Loucy (cell line): Measurements from ENCODE around the gene FNDC8.

Source experiments
- H2AFZ ChIP-seq: fragments of 200-600 bp; sonication (generic); 2 replicates; pipeline ENCODE4 v1.6.0; 2016; ENCODE audit warnings: antibody characterized with exemption, mild to moderate bottlenecking, low read length, moderate library complexity
- H3F3A ChIP-seq: fragments of 200-600 bp; 2 replicates; pipeline ENCODE4 v1.6.0; 2016; ENCODE audit warnings: antibody characterized with exemption, low read depth, mild to moderate bottlenecking
- H3K27me3 ChIP-seq: fragments of 200-600 bp; sonication (generic); 2 replicates; pipeline ENCODE4 v1.6.1; 2014; ENCODE audit warnings: low read length, mild to moderate bottlenecking; ENCODE audit not compliant: insufficient read depth, poor library complexity, severe bottlenecking
- H3K36me3 ChIP-seq: fragments of 200-600 bp; sonication (generic); 2 replicates; pipeline ENCODE4 v1.6.1; 2016; ENCODE audit warnings: low read length; ENCODE audit not compliant: insufficient read depth
- H3K4me1 ChIP-seq: fragments of 200-600 bp; sonication (generic); 2 replicates; pipeline ENCODE4 v1.5.1; 2014; ENCODE audit warnings: low read length, mild to moderate bottlenecking; ENCODE audit not compliant: insufficient read depth, poor library complexity, severe bottlenecking
- H3K4me2 ChIP-seq: fragments of 200-600 bp; sonication (generic); 2 replicates; pipeline ENCODE4 v1.6.0; 2014; ENCODE audit warnings: antibody characterized with exemption, low read length, low read depth, mild to moderate bottlenecking; ENCODE audit not compliant: poor library complexity, severe bottlenecking
- H3K4me3 ChIP-seq: fragments of 200-600 bp; sonication (generic); 2 replicates; pipeline ENCODE4 v1.5.1; 2014; ENCODE audit warnings: low read length, mild to moderate bottlenecking, mixed read lengths; ENCODE audit not compliant: poor library complexity, severe bottlenecking
- H3K79me2 ChIP-seq: fragments of 200-600 bp; sonication (generic); 2 replicates; pipeline ENCODE4 v1.6.1; 2014; ENCODE audit warnings: low read length; ENCODE audit not compliant: insufficient read depth
- H3K9ac ChIP-seq: fragments of 200-600 bp; sonication (generic); 2 replicates; pipeline ENCODE4 v1.6.0; 2014; ENCODE audit warnings: mild to moderate bottlenecking, low read depth, low read length, moderate library complexity; ENCODE audit not compliant: poor library complexity, severe bottlenecking
- H3K9me2 ChIP-seq: fragments of 200-600 bp; sonication (generic); replicated peaks from 2 replicates; pipeline ENCODE4 v1.6.1; 2016; ENCODE audit warnings: low read depth, low read length, mixed read lengths
- H3K9me3 ChIP-seq: fragments of 200-600 bp; sonication (generic); 2 replicates; pipeline ENCODE4 v1.6.1; 2014; ENCODE audit warnings: mild to moderate bottlenecking, antibody characterized with exemption, low read length, low read depth; ENCODE audit not compliant: insufficient read depth
- H4K20me1 ChIP-seq: fragments of 200-600 bp; sonication (generic); 2 replicates; pipeline ENCODE4 v1.6.0; 2014; ENCODE audit warnings: antibody characterized with exemption, low read length, mild to moderate bottlenecking; ENCODE audit not compliant: insufficient read depth, poor library complexity, severe bottlenecking
- EZH2phosphoT487 ChIP-seq: fragments of 200-600 bp; IDR thresholded peaks from 2 replicates; pipeline ENCODE4 v1.6.1; 2018; ENCODE audit warnings: antibody characterized with exemption, mild to moderate bottlenecking, moderate library complexity, borderline replicate concordance
- TF ChIP-seq, protein P1 (sequence below): fragments of 200-600 bp; sonication (generic); conservative IDR thresholded peaks from 2 replicates; pipeline ENCODE4 v1.5.1; 2014; ENCODE audit warnings: mild to moderate bottlenecking, antibody characterized with exemption, low read length

FNDC8 gene

GRCh38 chr17:35117984-35118383 lies 3.4 kb upstream of the FNDC8 start:
- H3K4me1 ChIP-seq = peaks cover 23% of the 10 kb centered on the region
- H2AFZ ChIP-seq = no peak overlapping the region
- no peaks in the 10 kb centered on the region for H3F3A ChIP-seq
- no peaks in the 10 kb centered on the region for H3K36me3 ChIP-seq
- H3K9me2 ChIP-seq = no peaks in the 10 kb centered on the region
- peaks cover 3% of the 10 kb centered on the region for H4K20me1 ChIP-seq
- peaks cover 24% of the 10 kb centered on the region for H3K79me2 ChIP-seq
- no peaks in the 10 kb centered on the region for H3K27me3 ChIP-seq
- H3K9me3 ChIP-seq = no peaks in the 10 kb centered on the region
- peak overlapping the region; percentile 78 for H3K9ac ChIP-seq
- peak overlapping the region; percentile 88 for H3K4me2 ChIP-seq
- no peak for TF ChIP-seq EZH2phosphoT487
- TF ChIP-seq, protein P1, sequence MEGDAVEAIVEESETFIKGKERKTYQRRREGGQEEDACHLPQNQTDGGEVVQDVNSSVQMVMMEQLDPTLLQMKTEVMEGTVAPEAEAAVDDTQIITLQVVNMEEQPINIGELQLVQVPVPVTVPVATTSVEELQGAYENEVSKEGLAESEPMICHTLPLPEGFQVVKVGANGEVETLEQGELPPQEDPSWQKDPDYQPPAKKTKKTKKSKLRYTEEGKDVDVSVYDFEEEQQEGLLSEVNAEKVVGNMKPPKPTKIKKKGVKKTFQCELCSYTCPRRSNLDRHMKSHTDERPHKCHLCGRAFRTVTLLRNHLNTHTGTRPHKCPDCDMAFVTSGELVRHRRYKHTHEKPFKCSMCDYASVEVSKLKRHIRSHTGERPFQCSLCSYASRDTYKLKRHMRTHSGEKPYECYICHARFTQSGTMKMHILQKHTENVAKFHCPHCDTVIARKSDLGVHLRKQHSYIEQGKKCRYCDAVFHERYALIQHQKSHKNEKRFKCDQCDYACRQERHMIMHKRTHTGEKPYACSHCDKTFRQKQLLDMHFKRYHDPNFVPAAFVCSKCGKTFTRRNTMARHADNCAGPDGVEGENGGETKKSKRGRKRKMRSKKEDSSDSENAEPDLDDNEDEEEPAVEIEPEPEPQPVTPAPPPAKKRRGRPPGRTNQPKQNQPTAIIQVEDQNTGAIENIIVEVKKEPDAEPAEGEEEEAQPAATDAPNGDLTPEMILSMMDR = peak; percentile 67
- peak overlapping the region; percentile 87 for H3K4me3 ChIP-seq

DNA sequence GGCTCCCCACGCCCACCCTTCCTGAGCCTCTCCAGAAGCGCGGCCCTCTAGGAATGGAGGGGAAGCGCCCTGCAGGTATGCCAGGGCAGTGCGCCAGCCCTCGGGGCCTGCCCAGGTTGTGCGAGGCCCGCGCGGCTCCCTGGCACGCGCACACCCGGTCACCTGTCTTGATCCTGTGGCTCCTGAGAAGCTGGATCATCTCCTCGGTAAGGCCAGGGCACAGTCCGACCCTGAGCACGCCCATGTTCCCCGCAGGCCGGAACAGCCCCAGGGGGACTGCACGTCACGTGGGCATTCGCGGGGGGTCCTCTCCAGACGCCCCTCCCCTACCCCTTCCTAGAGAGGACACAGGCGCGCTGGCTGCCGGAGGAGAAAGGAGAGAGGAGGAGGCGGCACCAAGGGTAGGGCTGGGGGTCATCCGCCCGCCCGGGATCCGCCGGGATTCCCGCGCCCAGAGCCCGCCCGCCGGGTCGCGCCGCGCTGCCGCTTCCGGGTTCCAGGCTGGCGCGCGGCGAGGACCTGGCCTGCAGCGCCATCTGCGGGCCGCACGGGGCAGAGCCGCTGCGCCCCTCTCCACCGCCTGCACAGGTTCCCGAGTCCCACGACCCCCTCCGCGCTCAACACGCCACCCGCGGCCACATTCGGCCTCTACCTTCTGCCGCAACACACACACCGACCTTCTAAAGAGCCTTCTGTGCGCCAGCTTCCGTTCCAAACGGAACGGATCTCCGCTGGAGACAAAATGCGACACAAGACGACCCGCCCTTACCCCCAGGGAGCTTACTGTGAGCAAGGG lies 1.8 kb upstream of the FNDC8 start, which contains the start of gene RAD51D:
Gene RAD51D (minus strand): TSS at position 491 of the 796 bp plus-strand sequence. CDS start 247 bp downstream, at position 244.
- peak within 1 kb of the TSS; percentile 96 for H2AFZ ChIP-seq
- peaks cover 24% of the 10 kb centered on the region for H3K79me2 ChIP-seq
- H3K4me2 ChIP-seq = peak within 1 kb of the TSS; percentile 88
- peaks cover 23% of the 10 kb centered on the region for H3K4me1 ChIP-seq
- H3K27me3 ChIP-seq = no peaks in the 10 kb centered on the region
- H3K9me3 ChIP-seq = no peaks in the 10 kb centered on the region
- H4K20me1 ChIP-seq = peaks cover 3% of the 10 kb centered on the region
- H3K9ac ChIP-seq = peak within 1 kb of the TSS; percentile 78
- H3F3A ChIP-seq = no peaks in the 10 kb centered on the region
- peak within 1 kb of the TSS; percentile 87 for H3K4me3 ChIP-seq
- no peak for TF ChIP-seq EZH2phosphoT487
- TF ChIP-seq, protein P1 = peak; percentile 80
- no peaks in the 10 kb centered on the region for H3K9me2 ChIP-seq
- H3K36me3 ChIP-seq = no peaks in the 10 kb centered on the region

GRCh38 chr17:35127751-35128514 lies 6.5 kb downstream of the FNDC8 start:
- TF ChIP-seq, protein P1 = no peak
- no peak for TF ChIP-seq EZH2phosphoT487
- Histone ChIP-seq H3K27me3 (no peaks in the 10 kb centered on the region), H4K20me1 (peaks cover 3% of the 10 kb centered on the region), H3K4me1 (no peaks in the 10 kb centered on the region), H3K79me2 (no peaks in the 10 kb centered on the region), H3F3A (no peaks in the 10 kb centered on the region), H3K4me3 (no peak overlapping the region), H3K36me3 (peaks cover 22% of the 10 kb centered on the region; the same call in 1 of the 2 replicates), H2AFZ (no peak overlapping the region), H3K9me2 (no peaks in the 10 kb centered on the region), H3K9ac (no peak overlapping the region), H3K4me2 (no peak overlapping the region), H3K9me3 (no peaks in the 10 kb centered on the region)
